HG02798 (cell line): ENCODE data around the gene USP24.

Experiments used
- ATAC-seq: cut with Tn5 transposase; IDR thresholded peaks from one replicate; pipeline ENCODE4 v1.9.1; 2021; ENCODE audit warnings: mild to moderate bottlenecking; ENCODE audit not compliant: unreplicated experiment, poor library complexity

Gene USP24, protein sequence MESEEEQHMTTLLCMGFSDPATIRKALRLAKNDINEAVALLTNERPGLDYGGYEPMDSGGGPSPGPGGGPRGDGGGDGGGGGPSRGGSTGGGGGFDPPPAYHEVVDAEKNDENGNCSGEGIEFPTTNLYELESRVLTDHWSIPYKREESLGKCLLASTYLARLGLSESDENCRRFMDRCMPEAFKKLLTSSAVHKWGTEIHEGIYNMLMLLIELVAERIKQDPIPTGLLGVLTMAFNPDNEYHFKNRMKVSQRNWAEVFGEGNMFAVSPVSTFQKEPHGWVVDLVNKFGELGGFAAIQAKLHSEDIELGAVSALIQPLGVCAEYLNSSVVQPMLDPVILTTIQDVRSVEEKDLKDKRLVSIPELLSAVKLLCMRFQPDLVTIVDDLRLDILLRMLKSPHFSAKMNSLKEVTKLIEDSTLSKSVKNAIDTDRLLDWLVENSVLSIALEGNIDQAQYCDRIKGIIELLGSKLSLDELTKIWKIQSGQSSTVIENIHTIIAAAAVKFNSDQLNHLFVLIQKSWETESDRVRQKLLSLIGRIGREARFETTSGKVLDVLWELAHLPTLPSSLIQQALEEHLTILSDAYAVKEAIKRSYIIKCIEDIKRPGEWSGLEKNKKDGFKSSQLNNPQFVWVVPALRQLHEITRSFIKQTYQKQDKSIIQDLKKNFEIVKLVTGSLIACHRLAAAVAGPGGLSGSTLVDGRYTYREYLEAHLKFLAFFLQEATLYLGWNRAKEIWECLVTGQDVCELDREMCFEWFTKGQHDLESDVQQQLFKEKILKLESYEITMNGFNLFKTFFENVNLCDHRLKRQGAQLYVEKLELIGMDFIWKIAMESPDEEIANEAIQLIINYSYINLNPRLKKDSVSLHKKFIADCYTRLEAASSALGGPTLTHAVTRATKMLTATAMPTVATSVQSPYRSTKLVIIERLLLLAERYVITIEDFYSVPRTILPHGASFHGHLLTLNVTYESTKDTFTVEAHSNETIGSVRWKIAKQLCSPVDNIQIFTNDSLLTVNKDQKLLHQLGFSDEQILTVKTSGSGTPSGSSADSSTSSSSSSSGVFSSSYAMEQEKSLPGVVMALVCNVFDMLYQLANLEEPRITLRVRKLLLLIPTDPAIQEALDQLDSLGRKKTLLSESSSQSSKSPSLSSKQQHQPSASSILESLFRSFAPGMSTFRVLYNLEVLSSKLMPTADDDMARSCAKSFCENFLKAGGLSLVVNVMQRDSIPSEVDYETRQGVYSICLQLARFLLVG (N-terminal part only)

GRCh38 chr1:55215194-55216021 lies at the start of gene USP24:
TSS of gene USP24 (minus strand) at chr1:55215364. CDS start at chr1:55215113, 251 bp downstream.
- peak; percentile 87 for ATAC-seq

GRCh38 chr1:55262822-55263221 lies 47.7 kb upstream of the USP24 start:
- ATAC-seq, result no peak

GRCh38 chr1:55259911-55260609 lies 44.9 kb upstream of the USP24 start:
- no peak for ATAC-seq

GRCh38 chr1:55257958-55258357 lies 42.8 kb upstream of the USP24 start:
- ATAC-seq, result peak; percentile 77

GRCh38 chr1:55255901-55256300 lies 40.7 kb upstream of the USP24 start:
- ATAC-seq, result no peak

DNA sequence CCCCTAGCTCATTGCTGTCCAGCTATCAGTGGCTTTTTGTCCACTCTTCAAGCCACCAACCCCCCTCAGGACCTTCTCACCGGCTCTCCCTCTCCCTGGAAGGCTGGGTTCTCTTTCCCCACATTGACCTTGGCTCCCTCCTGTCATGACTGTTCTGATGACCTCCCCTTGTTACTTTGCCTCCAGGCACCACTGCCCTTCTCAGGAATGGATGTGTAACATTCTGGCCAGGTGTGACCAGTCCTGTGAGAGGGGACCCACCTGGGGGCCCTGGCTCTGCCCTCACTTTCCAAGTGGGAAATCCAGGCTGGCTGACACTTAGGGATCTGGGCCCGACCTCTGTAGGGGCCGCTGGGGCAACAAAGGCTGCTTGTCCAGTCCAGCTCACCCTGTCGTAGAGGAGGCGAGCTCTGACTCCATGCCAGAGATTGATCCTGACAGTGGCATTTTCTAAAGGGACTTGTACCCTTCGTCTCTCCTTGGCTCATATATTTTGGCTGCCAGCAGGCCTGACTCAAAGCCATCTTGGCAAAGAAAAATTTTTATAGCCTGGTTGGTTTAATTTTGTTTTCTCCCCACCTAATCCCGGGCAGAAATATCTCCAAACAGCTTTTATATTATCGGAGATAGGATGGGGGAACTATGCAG lies 37.9 kb upstream of the USP24 start:
- no peak for ATAC-seq

DNA sequence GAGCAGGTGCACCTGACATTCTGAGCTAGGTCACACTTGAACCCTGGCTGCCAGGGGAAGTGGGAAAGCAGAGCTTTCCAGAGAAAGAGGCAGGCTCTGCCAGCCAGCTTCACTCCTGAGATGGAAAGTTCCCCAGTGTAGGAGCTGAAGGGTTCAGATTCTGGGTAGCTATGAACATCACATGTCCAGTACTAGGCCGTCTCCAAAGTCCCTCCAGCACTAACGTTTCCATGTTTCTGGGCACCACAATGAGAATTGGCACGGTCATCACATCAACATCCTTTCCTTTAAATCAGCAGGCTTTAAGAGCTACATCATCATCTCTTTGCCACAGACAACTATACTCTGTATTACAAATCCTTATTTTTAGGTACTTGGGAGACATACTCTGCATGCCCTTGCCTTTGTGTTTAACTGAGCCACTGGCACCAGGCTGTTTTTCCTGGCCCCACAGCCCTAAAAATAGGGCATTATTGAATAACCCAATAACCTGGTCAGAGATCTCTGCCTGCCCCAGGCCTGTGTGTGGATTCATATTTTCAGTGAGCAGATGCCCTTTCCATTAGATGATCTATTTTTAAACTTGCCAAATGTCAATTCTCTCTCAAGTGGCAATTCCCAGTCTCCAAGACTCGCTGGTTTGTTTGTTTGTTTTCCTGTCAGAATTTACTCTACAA lies 35.4 kb upstream of the USP24 start:
- ATAC-seq, result no peak

DNA sequence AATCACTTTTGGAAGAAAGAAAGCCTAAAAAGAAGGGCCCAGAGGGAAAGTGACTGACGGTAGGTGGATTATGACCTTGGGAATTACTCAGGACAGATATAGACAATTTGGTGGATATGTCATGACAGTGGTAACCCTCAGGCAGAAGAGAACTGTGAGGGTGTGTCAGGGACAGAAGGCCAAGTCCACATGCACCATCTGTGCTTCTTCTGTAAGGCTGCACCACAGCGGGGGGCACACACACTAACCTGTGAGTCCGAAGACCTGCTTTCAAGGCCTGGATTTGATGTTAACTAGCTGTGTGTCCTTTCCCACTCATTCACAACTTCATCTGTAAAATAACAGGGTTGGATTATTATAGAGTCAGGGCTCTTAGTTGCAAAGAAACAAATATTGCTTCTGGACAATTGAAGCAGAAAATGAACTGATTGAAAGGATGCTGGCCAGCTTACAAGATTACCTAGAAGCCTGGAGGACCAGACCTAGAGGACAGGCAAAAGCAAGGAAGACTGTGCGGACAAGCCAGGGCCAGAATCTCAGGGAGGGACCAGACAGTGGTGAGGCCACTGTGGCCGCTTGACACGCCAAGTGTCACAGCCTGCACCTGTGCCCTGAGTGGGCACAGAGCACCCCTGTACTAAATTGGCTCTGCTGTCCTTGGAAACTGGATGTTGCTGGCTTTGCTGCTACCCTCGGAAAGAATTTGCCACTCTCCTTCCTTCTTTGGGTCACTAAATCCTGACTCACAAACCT lies 34.7 kb upstream of the USP24 start:
- ATAC-seq, result no peak

DNA sequence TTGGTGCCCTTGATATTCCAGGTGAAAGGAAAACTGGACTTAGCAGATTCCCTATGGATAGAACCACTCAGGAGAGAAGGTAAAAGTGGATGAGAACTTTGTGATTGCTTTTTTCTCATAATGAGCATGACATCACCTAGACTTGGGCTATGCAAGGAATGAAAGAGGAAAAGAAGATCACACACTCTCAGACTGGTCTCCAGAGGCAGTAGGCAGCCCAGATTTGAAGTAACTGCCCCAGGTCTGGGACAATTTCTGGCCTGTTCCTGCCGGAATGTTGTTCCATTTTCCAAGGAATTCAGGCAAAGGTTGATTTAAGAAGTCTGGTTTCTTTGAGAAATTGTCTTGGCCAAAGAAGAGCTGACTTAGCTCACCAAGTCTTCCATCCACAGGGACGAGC lies 31.7 kb upstream of the USP24 start:
- ATAC-seq, result no peak

- ATAC-seq, result no peak
These were observed 31.2 kb upstream of the USP24 start for GRCh38 chr1:55246331-55246730.

- no peak for ATAC-seq
These were observed 30.6 kb upstream of the USP24 start for GRCh38 chr1:55245781-55246180.

GRCh38 chr1:55244476-55245099 lies 29.4 kb upstream of the USP24 start:
- ATAC-seq, result no peak

DNA sequence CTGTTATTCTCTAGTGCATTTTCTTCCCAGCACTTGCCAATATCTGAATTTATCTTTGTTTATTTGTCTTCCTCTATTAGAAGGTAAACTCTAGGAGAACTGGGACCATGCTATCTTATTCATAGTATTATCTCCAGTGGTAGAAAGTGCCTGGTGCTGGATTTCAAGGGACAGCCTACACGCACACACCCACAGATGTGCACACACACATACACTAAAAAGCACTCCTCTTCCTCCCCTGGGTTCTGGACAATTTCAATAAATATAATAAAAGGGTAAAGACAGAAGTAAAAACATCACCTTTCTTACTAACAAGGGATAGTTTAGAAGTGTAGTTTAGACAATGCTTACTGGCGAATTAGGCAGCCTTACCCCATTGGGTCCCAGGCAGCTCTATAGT lies 28.5 kb upstream of the USP24 start:
- no peak for ATAC-seq

- ATAC-seq, result no peak
These were observed 24.4 kb upstream of the USP24 start for GRCh38 chr1:55239548-55239947.

GRCh38 chr1:55235722-55236121 lies 20.6 kb upstream of the USP24 start:
- ATAC-seq, result no peak

DNA sequence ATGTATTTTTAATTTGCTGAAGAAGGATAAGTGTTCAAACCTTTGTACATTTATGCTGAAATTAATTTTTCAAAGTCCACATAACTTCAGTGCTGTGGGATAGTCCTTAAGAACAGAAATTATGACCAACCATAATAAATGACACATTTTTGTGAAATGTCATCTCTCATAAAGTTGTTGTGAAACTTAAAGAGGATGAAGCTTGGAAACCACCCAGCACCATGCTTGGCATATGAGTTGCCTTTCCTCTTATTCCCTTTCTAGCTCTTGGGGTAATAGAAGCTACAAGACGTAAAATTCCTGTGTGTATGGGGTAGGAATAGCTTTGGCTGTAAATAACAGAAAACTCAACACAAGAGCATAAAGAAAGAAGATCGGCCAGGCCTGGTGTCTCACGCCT lies 18.9 kb upstream of the USP24 start:
- ATAC-seq, result no peak

- ATAC-seq, result no peak
These were observed 18.1 kb upstream of the USP24 start for GRCh38 chr1:55233145-55233777.
